ENCODE data around the gene CACNA2D3.

GRCh38 chr3:54139630-54140029 is 17.3 kb downstream of the CACNA2D3 start:
- TF ChIP-seq CTCF (IDR thresholded peaks at IDR 0.05) (no peak), POLR2AphosphoS5 (IDR thresholded peaks at IDR 0.05; ENCODE audit: insufficient read depth in 1 of 2, low read depth in 1 of 2) (no peak), POLR2A (IDR thresholded peaks at IDR 0.05) (no peak)
